Activated CD4-positive, alpha-beta T cell treated with anti-CD3 and anti-CD28 coated beads, Interleukin-2, amount 10 ng/mL, durations not matched to agents 7 days and 5 days (primary cell): ENCODE results near the gene VPS13D. TPM values are rescaled to one million over a fixed set of nuclear protein-coding genes. Genes with fewer than 3 reads are reported as not detected.
A peak's percentile ranks its signal among the peaks of the same experiment; 100 is the strongest.
"Not testable (repeated sequence)": the region's sequence is repeated elsewhere in the genome, so short reads cannot be mapped to it uniquely, and the experiment has no call there.

Source experiments
- CTCF ChIA-PET: fragments of 350-600 bp; sonication (Branson Sonifier 250); formaldehyde crosslinking; loops from one replicate; lab custom pipeline; 2021; ENCODE audit warnings: antibody characterized with exemption; lab: Charles Lee
- POLR2A ChIA-PET: fragments of 350-600 bp; sonication (Branson Sonifier 250); formaldehyde crosslinking; loops from one replicate; lab custom pipeline; 2021; ENCODE audit warnings: antibody characterized with exemption; lab: Charles Lee
- DNase-seq: peaks from one replicate; pipeline ENCODE4 v3.0.0-alpha.2; 2020
- H3K27ac Mint-ChIP-seq: one replicate; pipeline ENCODE4 v1.8.0; 2021; ENCODE audit warnings: mild to moderate bottlenecking, moderate library complexity, mixed read lengths
- H3K27me3 Mint-ChIP-seq: one replicate; pipeline ENCODE4 v1.8.0; 2021; ENCODE audit warnings: mixed read lengths
- H3K36me3 Mint-ChIP-seq: one replicate; pipeline ENCODE4 v1.8.0; 2021; ENCODE audit warnings: low read depth, mixed read lengths
- H3K4me1 Mint-ChIP-seq: one replicate; pipeline ENCODE4 v1.8.0; 2021; ENCODE audit warnings: mixed read lengths
- H3K4me3 Mint-ChIP-seq: one replicate; pipeline ENCODE4 v1.8.0; 2021; ENCODE audit warnings: mild to moderate bottlenecking, moderate library complexity, mixed read lengths
- H3K9me3 Mint-ChIP-seq: one replicate; pipeline ENCODE4 v1.8.0; 2021; ENCODE audit warnings: mixed read lengths
- total RNA-seq, 2 experiments: library from RNA; stranded (reverse); gene quantifications; one replicate each; pipeline ENCODE4 v1.2.3, GENCODE V29; 2021

The VPS13D gene
- total RNA-seq, 2 experiments from 2014 or later = 34.0 to 41.9 TPM

- peak overlapping the region; percentile 12 for H3K4me3 Mint-ChIP-seq
- peak overlapping the region; percentile 93 for H3K27ac Mint-ChIP-seq
- ChIA-PET POLR2A (interaction anchor here (0.9 kb wide), 1 partner anchor 13 kb away, joined by 4 read pairs; no protein-coding TSS in a partner anchor), CTCF (interaction anchor here (1.4 to 2.6 kb wide), 2 partner anchors 10 to 15 kb away, joined by 6 to 11 read pairs; no protein-coding TSS in a partner anchor)
- DNase-seq = no peak
- peaks cover 7% of the 10 kb centered on the region for H3K9me3 Mint-ChIP-seq
- H3K4me1 Mint-ChIP-seq = peaks cover 76% of the 10 kb centered on the region
- H3K27me3 Mint-ChIP-seq = peaks cover 16% of the 10 kb centered on the region
- H3K36me3 Mint-ChIP-seq = peaks cover 70% of the 10 kb centered on the region
Observed at GRCh38 chr1:12448746-12449177, 218.9 kb downstream of the VPS13D start.

- peaks cover 85% of the 10 kb centered on the region for H3K4me1 Mint-ChIP-seq
- CTCF ChIA-PET = interaction anchor here (0.7 to 2.0 kb wide), 6 partner anchors 12 to 51 kb away, joined by 3 to 9 read pairs (median 4); no protein-coding TSS in a partner anchor
- no peak for DNase-seq
- H3K27ac Mint-ChIP-seq = peak overlapping the region; percentile 93
- POLR2A ChIA-PET = interaction anchor here (0.6 to 0.7 kb wide), 2 partner anchors 27 to 209 kb away, joined by 3 to 6 read pairs; no protein-coding TSS in a partner anchor
- peaks cover 7% of the 10 kb centered on the region for H3K9me3 Mint-ChIP-seq
- peaks cover 11% of the 10 kb centered on the region for H3K27me3 Mint-ChIP-seq
- peak overlapping the region; percentile 62 for H3K4me3 Mint-ChIP-seq
- H3K36me3 Mint-ChIP-seq = peaks cover 69% of the 10 kb centered on the region
Observed at GRCh38 chr1:12450090-12450755, 220.4 kb downstream of the VPS13D start.

- peaks cover 86% of the 10 kb centered on the region for H3K4me1 Mint-ChIP-seq
- peak overlapping the region; percentile 93 for H3K27ac Mint-ChIP-seq
- H3K27me3 Mint-ChIP-seq = peaks cover 8% of the 10 kb centered on the region
- ChIA-PET POLR2A (interaction anchor here (0.6 to 0.7 kb wide), 2 partner anchors 27 to 208 kb away, joined by 3 to 6 read pairs; no protein-coding TSS in a partner anchor), CTCF (interaction anchor here (0.9 to 2.0 kb wide), 5 partner anchors 12 to 60 kb away, joined by 3 to 9 read pairs (median 4); no protein-coding TSS in a partner anchor)
- H3K4me3 Mint-ChIP-seq = no peak overlapping the region
- DNase-seq = no peak
- H3K36me3 Mint-ChIP-seq = peaks cover 66% of the 10 kb centered on the region
- peaks cover 4% of the 10 kb centered on the region for H3K9me3 Mint-ChIP-seq
Observed at GRCh38 chr1:12450756-12451559, 221.1 kb downstream of the VPS13D start.

DNA sequence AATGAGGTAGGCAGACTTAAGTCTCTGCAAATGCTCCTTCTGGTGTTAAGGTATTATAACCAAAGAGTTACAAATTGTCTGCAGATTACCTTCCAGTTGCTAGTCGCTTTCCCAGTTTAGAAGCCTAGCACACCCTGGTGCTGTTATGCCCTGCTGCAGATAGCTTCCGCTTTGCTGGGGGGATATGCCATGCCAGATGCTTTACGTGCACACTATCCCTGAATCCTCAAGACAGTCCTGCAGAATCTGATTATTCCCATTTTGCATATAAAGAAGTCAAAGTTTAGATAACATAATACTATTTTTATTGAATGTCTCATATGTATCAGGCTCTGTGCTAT lies 221.7 kb downstream of the VPS13D start:
- Mint-ChIP-seq H3K36me3 (peaks cover 63% of the 10 kb centered on the region), H3K9me3 (peaks cover 4% of the 10 kb centered on the region), H3K27me3 (peaks cover 5% of the 10 kb centered on the region), H3K4me1 (peaks cover 86% of the 10 kb centered on the region), H3K27ac (no peak overlapping the region), H3K4me3 (no peak overlapping the region)
- ChIA-PET CTCF (interaction anchor here (1.1 to 1.9 kb wide), 2 partner anchors 13 to 59 kb away, joined by 3 to 5 read pairs; no protein-coding TSS in a partner anchor), POLR2A (no interaction called here)
- DNase-seq = no peak

DNA sequence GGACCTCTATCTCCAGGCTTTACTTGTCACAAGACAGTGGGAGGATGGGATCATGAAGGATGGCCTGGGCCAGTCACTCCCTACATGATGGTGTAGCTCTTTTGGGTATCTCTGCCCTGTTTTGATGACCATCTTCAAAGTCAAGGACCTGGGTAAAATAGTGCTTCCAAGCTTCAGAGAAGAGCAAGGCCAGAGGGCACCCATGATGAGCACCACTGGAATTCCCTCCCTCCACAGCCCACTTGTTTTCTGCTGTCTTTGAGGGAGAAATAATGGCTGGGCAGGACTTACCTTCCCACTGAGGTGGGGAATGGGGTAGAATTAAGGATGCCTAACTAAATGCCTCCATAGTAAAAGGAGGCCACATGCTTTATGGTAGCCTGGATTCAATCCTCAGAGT lies 222.4 kb downstream of the VPS13D start:
- no peak for DNase-seq
- Mint-ChIP-seq H3K27ac (no peak overlapping the region), H3K9me3 (peaks cover 4% of the 10 kb centered on the region), H3K4me1 (peaks cover 88% of the 10 kb centered on the region), H3K36me3 (peaks cover 64% of the 10 kb centered on the region), H3K27me3 (peaks cover 5% of the 10 kb centered on the region), H3K4me3 (no peak overlapping the region)
- ChIA-PET CTCF (interaction anchor here (1.0 to 1.7 kb wide), 2 partner anchors 14 to 16 kb away, joined by 3 to 5 read pairs; no protein-coding TSS in a partner anchor), POLR2A (no interaction called here)

- DNase-seq = no peak
- CTCF ChIA-PET = interaction anchor here (0.6 to 1.7 kb wide), 3 partner anchors 10 to 24 kb away, joined by 3 to 5 read pairs (median 4); no protein-coding TSS in a partner anchor
- Mint-ChIP-seq H3K4me3 (no peak overlapping the region), H3K36me3 (peaks cover 69% of the 10 kb centered on the region), H3K27me3 (peaks cover 2% of the 10 kb centered on the region), H3K4me1 (peaks cover 86% of the 10 kb centered on the region), H3K27ac (peak overlapping the region; percentile 51), H3K9me3 (peaks cover 4% of the 10 kb centered on the region)
- POLR2A ChIA-PET = no interaction called here
Observed at GRCh38 chr1:12453400-12454343, 223.8 kb downstream of the VPS13D start.

GRCh38 chr1:12454406-12455391 lies 224.9 kb downstream of the VPS13D start:
- H3K9me3 Mint-ChIP-seq = peaks cover 4% of the 10 kb centered on the region
- no peak for DNase-seq
- peaks cover 2% of the 10 kb centered on the region for H3K27me3 Mint-ChIP-seq
- no peak overlapping the region for H3K4me3 Mint-ChIP-seq
- peaks cover 75% of the 10 kb centered on the region for H3K36me3 Mint-ChIP-seq
- CTCF ChIA-PET = no interaction called here
- peaks cover 79% of the 10 kb centered on the region for H3K4me1 Mint-ChIP-seq
- peak overlapping the region; percentile 46 for H3K27ac Mint-ChIP-seq
- POLR2A ChIA-PET = no interaction called here

DNA sequence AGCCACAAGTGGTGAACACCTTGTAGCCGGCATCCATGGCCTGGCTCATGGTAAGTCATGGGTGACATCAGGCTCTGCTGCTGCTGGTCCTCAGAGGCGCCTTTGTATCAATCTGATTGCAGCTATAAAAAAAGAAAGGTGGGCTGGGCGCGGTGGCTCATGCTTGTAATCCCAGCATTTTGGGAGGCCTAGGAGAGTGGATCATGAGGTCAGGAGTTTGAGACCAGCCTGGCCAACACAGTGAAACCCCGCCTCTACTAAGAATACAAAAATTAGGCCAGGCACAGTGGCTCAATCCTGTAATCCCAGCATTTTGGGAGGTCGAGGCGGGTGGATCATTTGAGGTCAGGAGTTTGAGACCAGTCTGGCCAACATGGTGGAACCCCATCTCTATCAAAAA lies 226.3 kb downstream of the VPS13D start:
- POLR2A ChIA-PET, CTCF ChIA-PET, H3K27me3 Mint-ChIP-seq, DNase-seq, H3K9me3 Mint-ChIP-seq, H3K4me3 Mint-ChIP-seq: not testable (repeated sequence)
- Mint-ChIP-seq H3K27ac (peak overlapping the region; percentile 55), H3K36me3 (peaks cover 71% of the 10 kb centered on the region), H3K4me1 (peaks cover 66% of the 10 kb centered on the region)

DNA sequence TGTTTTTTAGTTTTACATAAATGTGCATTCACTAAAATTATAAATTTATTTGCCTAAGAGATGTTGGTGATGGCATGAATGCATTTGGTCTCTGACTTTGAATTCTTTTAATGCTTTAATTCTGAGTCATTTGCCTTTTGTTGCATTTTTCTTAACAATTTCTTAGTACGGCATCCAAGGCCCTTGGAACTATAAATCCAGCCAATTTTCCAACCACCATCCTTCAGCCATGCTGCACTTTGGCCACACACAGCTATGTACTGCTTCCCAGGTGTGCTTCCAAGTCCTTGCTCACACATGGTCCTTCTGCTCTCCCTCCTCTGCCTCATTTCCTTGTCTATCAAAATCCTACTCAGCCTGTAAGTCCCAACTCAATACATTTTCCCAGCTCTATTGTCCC lies 227.1 kb downstream of the VPS13D start:
- no peak overlapping the region for H3K27ac Mint-ChIP-seq
- peaks cover 1% of the 10 kb centered on the region for H3K9me3 Mint-ChIP-seq
- H3K4me1 Mint-ChIP-seq = peaks cover 62% of the 10 kb centered on the region
- DNase-seq = no peak
- peaks cover 2% of the 10 kb centered on the region for H3K27me3 Mint-ChIP-seq
- peaks cover 70% of the 10 kb centered on the region for H3K36me3 Mint-ChIP-seq
- CTCF ChIA-PET = interaction anchor here (0.7 to 1.2 kb wide), 2 partner anchors 10 to 20 kb away, joined by 3 read pairs; no protein-coding TSS in a partner anchor
- POLR2A ChIA-PET = no interaction called here
- H3K4me3 Mint-ChIP-seq = no peak overlapping the region

GRCh38 chr1:12457771-12458170 lies 227.9 kb downstream of the VPS13D start:
- H3K27ac Mint-ChIP-seq = no peak overlapping the region
- no peaks in the 10 kb centered on the region for H3K27me3 Mint-ChIP-seq
- CTCF ChIA-PET = interaction anchor here (1.2 to 2.1 kb wide), 2 partner anchors 14 to 20 kb away, joined by 3 to 6 read pairs; no protein-coding TSS in a partner anchor
- no peak overlapping the region for H3K4me3 Mint-ChIP-seq
- H3K4me1 Mint-ChIP-seq = peaks cover 54% of the 10 kb centered on the region
- POLR2A ChIA-PET = no interaction called here
- H3K9me3 Mint-ChIP-seq = no peaks in the 10 kb centered on the region
- H3K36me3 Mint-ChIP-seq = peaks cover 69% of the 10 kb centered on the region
- DNase-seq = no peak

GRCh38 chr1:12458571-12458970 lies 228.7 kb downstream of the VPS13D start:
- DNase-seq = no peak
- Mint-ChIP-seq H3K27me3 (no peaks in the 10 kb centered on the region), H3K27ac (peak overlapping the region; percentile 17), H3K36me3 (peaks cover 69% of the 10 kb centered on the region), H3K4me3 (no peak overlapping the region), H3K4me1 (peaks cover 46% of the 10 kb centered on the region), H3K9me3 (no peaks in the 10 kb centered on the region)
- POLR2A ChIA-PET = no interaction called here
- CTCF ChIA-PET = interaction anchor here (0.7 to 2.1 kb wide), 3 partner anchors 13 to 180 kb away, joined by 3 to 6 read pairs (median 3); no protein-coding TSS in a partner anchor
